CD4-positive, CD25-positive, alpha-beta regulatory T cell (primary cell): ENCODE data around the gene PHOX2B. TPM values are rescaled to one million over a fixed set of nuclear protein-coding genes. Genes with fewer than 3 reads are reported as not detected.

Experiments
- ATAC-seq, 2 donors: fragments of 150-1000 bp; cut with Tn5 transposase; one replicate each; pipeline ENCODE4 v1.10.0; 2021; ENCODE audit warnings: low read depth in 2 of 2, moderate number of reproducible peaks in 2 of 2, moderate library complexity in 1 of 2
- DNase-seq, 3 donors: peaks; one replicate each; pipeline versions ENCODE4 v3.0.0 to v3.0.0-alpha.2; 2012 to 2022; ENCODE audit warnings: mixed read lengths in 1 of 3
- H3K27ac ChIP-seq: one replicate; pipeline ENCODE4 v1.7.0; 2013; ENCODE audit warnings: mild to moderate bottlenecking, low read length; ENCODE audit not compliant: insufficient read depth, poor library complexity, severe bottlenecking
- H3K27me3 ChIP-seq: one replicate; pipeline ENCODE4 v1.7.0; 2013; ENCODE audit warnings: low read length; ENCODE audit not compliant: control insufficient read depth, insufficient read depth
- H3K36me3 ChIP-seq: one replicate; pipeline ENCODE4 v1.7.0; 2013; ENCODE audit warnings: mild to moderate bottlenecking, low read length, moderate library complexity; ENCODE audit not compliant: control insufficient read depth, insufficient read depth
- H3K4me1 ChIP-seq: 2 replicates; pipeline ENCODE4 v1.7.0; 2013; ENCODE audit warnings: mild to moderate bottlenecking, low read length; ENCODE audit not compliant: insufficient read depth, control insufficient read depth, poor library complexity, severe bottlenecking
- H3K4me3 ChIP-seq: one replicate; pipeline ENCODE4 v1.7.0; 2013; ENCODE audit warnings: low read depth, mild to moderate bottlenecking, low read length, moderate library complexity
- H3K9me3 ChIP-seq, 2 experiments: 1 replicate in 1 of 2; 2 replicates in 1 of 2; pipeline ENCODE4 v1.7.0; 2013; ENCODE audit warnings: low read length in 2 of 2, mild to moderate bottlenecking in 1 of 2, moderate library complexity in 1 of 2; ENCODE audit not compliant: control insufficient read depth in 2 of 2
- H3K27ac Mint-ChIP-seq, 3 donors: one replicate each; pipeline ENCODE4 v1.8.0; 2020 to 2022; ENCODE audit warnings: mild to moderate bottlenecking in 3 of 3, mixed read lengths in 3 of 3, moderate library complexity in 2 of 3
- H3K27me3 Mint-ChIP-seq: one replicate; pipeline ENCODE4 v1.8.0; 2022; ENCODE audit warnings: mild to moderate bottlenecking, mixed read lengths
- H3K36me3 Mint-ChIP-seq: one replicate; pipeline ENCODE4 v1.8.0; 2020; ENCODE audit warnings: mixed read lengths
- H3K4me1 Mint-ChIP-seq, 4 donors: one replicate each; pipeline ENCODE4 v1.8.0; 2020 to 2022; ENCODE audit warnings: mixed read lengths in 4 of 4, mild to moderate bottlenecking in 1 of 4
- H3K4me3 Mint-ChIP-seq, 4 donors: one replicate each; pipeline ENCODE4 v1.8.0; 2020 to 2022; ENCODE audit warnings: mild to moderate bottlenecking in 4 of 4, mixed read lengths in 4 of 4, moderate library complexity in 3 of 4
- H3K9me3 Mint-ChIP-seq, 7 donors: one replicate each; pipeline ENCODE4 v1.8.0; 2020 to 2022; ENCODE audit warnings: mixed read lengths in 7 of 7, mild to moderate bottlenecking in 3 of 7, moderate library complexity in 2 of 7
- polyA plus RNA-seq, 4 donors: library from polyadenylated mRNA; unstranded; fragments of 300-500 nt; fragmentation: Illumina TruSeq; gene quantifications; one replicate each; pipeline ENCODE4 v1.2.3, GENCODE V29; 2021
- total RNA-seq: library from RNA; stranded (reverse); gene quantifications from one replicate; pipeline ENCODE4 v1.2.3, GENCODE V29; 2022

The PHOX2B gene
- total and polyA plus RNA-seq, 5 donors from 2014 or later = not detected

DNA sequence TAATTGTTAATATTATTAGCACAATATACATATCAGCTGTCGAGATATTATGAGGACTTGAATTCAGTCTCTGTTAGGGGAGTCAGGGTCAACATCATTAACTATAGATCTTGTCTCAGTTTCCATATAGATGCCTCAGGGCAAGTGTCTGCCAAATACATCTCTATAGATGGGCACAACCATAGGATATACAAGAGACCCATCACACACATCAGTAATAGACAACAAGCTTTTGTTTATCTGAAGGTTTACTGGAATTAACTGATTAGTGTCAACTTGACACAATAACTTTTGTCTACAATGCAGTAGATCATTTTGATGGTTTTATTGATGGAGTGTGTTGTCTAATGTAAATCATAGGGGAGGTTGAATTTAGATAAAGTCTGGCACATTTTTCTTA, 37.1 kb upstream of the PHOX2B start:
- ATAC-seq = no peak
- DNase-seq = no peak
- H3K9me3 Mint-ChIP-seq = peaks cover 0 to 3% (median 0%) of the 10 kb centered on the region in 7 donors
- peaks cover 4% of the 10 kb centered on the region for H3K27me3 Mint-ChIP-seq
- Histone ChIP-seq H3K9me3 (no peaks in the 10 kb centered on the region), H3K27ac (no peak overlapping the region), H3K4me3 (no peak overlapping the region), H3K36me3 (no peaks in the 10 kb centered on the region), H3K27me3 (no peaks in the 10 kb centered on the region), H3K4me1 (no peaks in the 10 kb centered on the region)
- H3K36me3 Mint-ChIP-seq = peaks cover 3% of the 10 kb centered on the region
- no peak overlapping the region for H3K27ac Mint-ChIP-seq
- H3K4me3 Mint-ChIP-seq = no peak overlapping the region
- H3K4me1 Mint-ChIP-seq = no peaks in the 10 kb centered on the region

GRCh38 chr4:41784191-41784979, 35.9 kb upstream of the PHOX2B start:
- no peaks in the 10 kb centered on the region for H3K27me3 ChIP-seq
- H3K4me1 ChIP-seq = no peaks in the 10 kb centered on the region
- no peak overlapping the region for H3K27ac Mint-ChIP-seq
- H3K4me1 Mint-ChIP-seq = no peaks in the 10 kb centered on the region
- peaks cover 4% of the 10 kb centered on the region for H3K27me3 Mint-ChIP-seq
- no peaks in the 10 kb centered on the region for H3K9me3 ChIP-seq
- ATAC-seq = no peak
- H3K36me3 Mint-ChIP-seq = no peaks in the 10 kb centered on the region
- no peak overlapping the region for H3K4me3 Mint-ChIP-seq
- no peak overlapping the region for H3K4me3 ChIP-seq
- peaks cover 0 to 3% (median 0%) of the 10 kb centered on the region in 7 donors for H3K9me3 Mint-ChIP-seq
- no peak overlapping the region for H3K27ac ChIP-seq
- H3K36me3 ChIP-seq = no peaks in the 10 kb centered on the region
- DNase-seq = no peak

DNA sequence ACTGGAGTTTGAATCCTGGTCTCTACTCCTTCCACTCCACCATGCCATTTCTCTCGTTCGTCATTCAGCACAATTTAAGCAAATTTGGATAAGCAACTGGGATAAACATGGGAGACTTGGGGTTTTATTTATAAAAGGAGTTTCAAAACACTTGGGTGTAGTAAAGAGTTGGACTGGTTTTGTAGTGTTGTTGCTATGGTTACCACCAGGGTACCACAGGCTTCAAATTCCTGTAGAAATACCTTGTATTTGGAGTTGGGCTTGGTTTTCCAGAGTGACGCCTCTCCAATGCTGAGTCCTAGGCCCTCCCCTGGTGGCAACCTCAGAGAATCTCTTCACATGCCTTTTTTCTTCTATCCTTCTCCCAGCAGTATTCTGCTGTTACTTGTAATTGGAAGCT, 27.9 kb upstream of the PHOX2B start:
- Mint-ChIP-seq H3K9me3 (peaks cover 0 to 3% (median 0%) of the 10 kb centered on the region in 7 donors), H3K4me3 (no peak overlapping the region), H3K36me3 (no peaks in the 10 kb centered on the region), H3K4me1 (no peaks in the 10 kb centered on the region), H3K27ac (no peak overlapping the region), H3K27me3 (peaks cover 7% of the 10 kb centered on the region)
- Histone ChIP-seq H3K27ac (no peak overlapping the region), H3K4me3 (no peak overlapping the region), H3K27me3 (no peaks in the 10 kb centered on the region), H3K4me1 (no peaks in the 10 kb centered on the region), H3K9me3 (no peaks in the 10 kb centered on the region), H3K36me3 (no peaks in the 10 kb centered on the region)
- ATAC-seq = no peak
- DNase-seq = no peak

- Histone ChIP-seq H3K27ac (no peak overlapping the region), H3K9me3 (peaks cover 0 to 2% of the 10 kb centered on the region in 2 experiments), H3K27me3 (no peaks in the 10 kb centered on the region), H3K36me3 (no peaks in the 10 kb centered on the region), H3K4me3 (no peak overlapping the region), H3K4me1 (no peaks in the 10 kb centered on the region)
- Mint-ChIP-seq H3K27me3 (peaks cover 11% of the 10 kb centered on the region), H3K4me1 (no peaks in the 10 kb centered on the region), H3K9me3 (peaks cover 0 to 3% (median 0%) of the 10 kb centered on the region in 7 donors), H3K27ac (no peak overlapping the region), H3K4me3 (no peak overlapping the region), H3K36me3 (no peaks in the 10 kb centered on the region)
- ATAC-seq (no peak), DNase-seq (no peak)
These were observed 15.2 kb upstream of the PHOX2B start for GRCh38 chr4:41763729-41764128.

DNA sequence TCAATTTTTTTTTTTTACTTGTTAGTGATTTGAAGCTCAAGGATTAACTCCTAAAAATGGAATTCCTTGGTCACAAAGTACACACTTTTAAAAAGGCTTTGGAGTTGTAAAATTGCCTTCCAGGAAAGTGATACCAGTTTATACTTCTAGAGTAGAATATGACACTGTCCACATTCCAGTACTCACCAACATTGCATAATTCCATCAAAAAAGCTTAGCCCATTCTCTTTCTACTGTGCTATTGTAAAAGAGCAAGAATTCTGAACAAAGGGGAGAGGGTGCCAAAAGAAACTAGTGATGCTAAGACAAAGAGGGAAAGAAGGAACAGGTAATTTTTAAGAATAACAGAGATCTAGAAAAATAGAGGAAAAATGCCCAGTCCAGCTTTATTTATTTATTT, 10.4 kb upstream of the PHOX2B start:
- Histone ChIP-seq H3K4me3 (no peak overlapping the region), H3K9me3 (peaks cover 0 to 2% of the 10 kb centered on the region in 2 experiments), H3K27ac (no peak overlapping the region), H3K27me3 (no peaks in the 10 kb centered on the region), H3K4me1 (no peaks in the 10 kb centered on the region), H3K36me3 (no peaks in the 10 kb centered on the region)
- Mint-ChIP-seq H3K36me3 (no peaks in the 10 kb centered on the region), H3K4me3 (no peak overlapping the region), H3K27me3 (peaks cover 33% of the 10 kb centered on the region), H3K4me1 (no peaks in the 10 kb centered on the region), H3K27ac (no peak overlapping the region), H3K9me3 (no peaks in the 10 kb centered on the region)
- no peak for ATAC-seq
- no peak for DNase-seq

DNA sequence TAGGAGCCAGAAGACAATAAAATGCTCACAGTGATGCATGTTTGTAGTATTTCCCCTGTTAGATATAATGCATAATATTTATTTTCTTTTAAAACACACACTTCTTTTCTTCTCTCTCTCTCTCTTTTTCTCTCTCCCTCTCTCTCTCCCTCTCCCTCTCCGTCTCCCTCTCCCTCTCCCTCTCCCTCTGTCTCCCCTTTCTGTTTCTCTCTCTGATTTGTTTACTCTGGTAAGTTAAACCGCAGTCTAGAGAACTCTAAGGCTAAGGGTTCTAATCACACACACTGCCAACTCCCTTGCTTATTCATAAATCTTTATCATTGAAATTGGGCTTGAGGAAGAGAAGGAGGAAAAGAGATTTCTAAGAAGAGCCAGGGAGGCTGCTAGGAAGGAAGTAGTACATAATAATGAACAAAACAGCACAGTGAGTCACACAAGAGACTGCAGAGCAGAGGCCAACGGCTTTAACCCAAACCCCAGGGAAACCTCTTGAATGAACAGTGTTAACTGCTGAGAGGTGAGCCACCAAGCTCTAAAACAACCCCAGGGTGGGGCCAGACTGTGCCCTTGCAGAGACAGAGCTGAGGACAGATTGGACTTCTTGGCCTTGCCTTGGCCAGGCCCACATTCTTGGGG, 9.1 kb upstream of the PHOX2B start:
- no peaks in the 10 kb centered on the region for H3K4me1 Mint-ChIP-seq
- no peaks in the 10 kb centered on the region for H3K36me3 Mint-ChIP-seq
- peaks cover 0 to 2% (median 0%) of the 10 kb centered on the region in 7 donors for H3K9me3 Mint-ChIP-seq
- DNase-seq (peak in 1 of 3 donors; percentile 51), ATAC-seq (no peak)
- no peak overlapping the region for H3K4me3 Mint-ChIP-seq
- Histone ChIP-seq H3K4me1 (no peaks in the 10 kb centered on the region), H3K36me3 (no peaks in the 10 kb centered on the region), H3K27me3 (peaks cover 10% of the 10 kb centered on the region), H3K27ac (no peak overlapping the region), H3K4me3 (no peak overlapping the region), H3K9me3 (peaks cover 0 to 2% of the 10 kb centered on the region in 2 experiments)
- H3K27me3 Mint-ChIP-seq = peaks cover 34% of the 10 kb centered on the region
- H3K27ac Mint-ChIP-seq = no peak overlapping the region

DNA sequence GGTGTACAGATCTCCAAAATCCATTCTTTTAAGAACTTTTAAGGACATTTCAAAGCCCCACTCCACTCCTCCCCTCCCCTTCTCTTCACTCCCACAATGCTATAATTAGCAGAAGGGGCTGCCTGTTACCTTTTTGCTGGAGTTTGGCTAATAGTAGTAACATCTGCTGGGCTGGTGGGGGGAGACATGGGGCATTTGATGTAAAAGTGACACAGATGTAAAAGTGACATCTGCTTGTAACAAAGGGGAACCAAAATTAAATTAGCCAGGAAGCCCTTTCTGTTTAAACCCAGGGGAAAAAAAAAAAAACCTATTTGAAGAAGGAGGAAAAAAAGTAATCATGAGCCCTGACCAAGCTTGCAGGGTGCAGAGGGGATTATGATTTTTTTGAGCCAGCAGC, 5.4 kb upstream of the PHOX2B start:
- no peak overlapping the region for H3K27ac ChIP-seq
- ATAC-seq (no peak), DNase-seq (no peak)
- H3K27ac Mint-ChIP-seq = no peak overlapping the region
- no peaks in the 10 kb centered on the region for H3K36me3 Mint-ChIP-seq
- H3K4me3 Mint-ChIP-seq = no peak overlapping the region
- peaks cover 67% of the 10 kb centered on the region for H3K27me3 Mint-ChIP-seq
- peaks cover 30% of the 10 kb centered on the region for H3K27me3 ChIP-seq
- H3K4me3 ChIP-seq = no peak overlapping the region
- H3K4me1 ChIP-seq = no peaks in the 10 kb centered on the region
- no peaks in the 10 kb centered on the region for H3K36me3 ChIP-seq
- H3K9me3 Mint-ChIP-seq = peaks cover 0 to 5% (median 0%) of the 10 kb centered on the region in 7 donors
- no peaks in the 10 kb centered on the region for H3K4me1 Mint-ChIP-seq
- no peaks in the 10 kb centered on the region for H3K9me3 ChIP-seq
